GM15510 (cell line): ENCODE data around the gene NPR2.

Experiments used
- POLR2A ChIP-seq: IDR thresholded peaks from 3 replicates; pipeline ENCODE4 v1.6.1; 2011; ENCODE audit warnings: borderline replicate concordance; ENCODE audit not compliant: insufficient read length; ENCODE audit errors: extremely low read depth

NPR2 gene

GRCh38 chr9:35757892-35758275 lies 33.5 kb upstream of the NPR2 start:
- no peak for TF ChIP-seq POLR2A

DNA sequence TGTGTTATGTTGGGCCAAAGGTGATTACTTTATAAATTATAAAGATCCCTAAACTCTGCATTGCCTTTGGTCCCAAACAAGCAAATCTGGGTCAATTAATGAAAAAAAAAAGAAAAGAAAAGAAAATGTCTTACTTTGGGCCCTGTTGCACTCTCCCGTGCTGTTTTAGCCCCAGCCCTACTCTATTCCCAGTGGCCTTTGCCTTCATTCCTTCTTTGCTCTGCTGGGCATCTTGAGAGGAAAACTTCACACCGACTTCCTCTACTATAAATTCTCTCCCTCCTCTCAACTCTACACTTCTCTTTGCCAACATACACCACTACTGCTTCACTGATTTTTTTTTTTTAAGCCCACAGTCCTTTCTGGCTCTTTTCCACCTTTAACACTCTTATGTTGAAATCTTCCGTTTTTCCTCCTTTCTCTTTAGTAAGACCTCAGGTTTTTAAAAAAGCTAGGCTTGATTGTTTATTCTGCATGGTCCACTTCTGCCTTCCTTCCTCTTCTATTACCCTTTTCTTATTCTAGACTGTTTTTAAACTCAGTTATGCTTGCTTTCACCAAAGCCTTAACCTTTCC lies 32.8 kb upstream of the NPR2 start:
- no peak for TF ChIP-seq POLR2A

GRCh38 chr9:35759795-35760194 lies 31.6 kb upstream of the NPR2 start:
- no peak for TF ChIP-seq POLR2A

DNA sequence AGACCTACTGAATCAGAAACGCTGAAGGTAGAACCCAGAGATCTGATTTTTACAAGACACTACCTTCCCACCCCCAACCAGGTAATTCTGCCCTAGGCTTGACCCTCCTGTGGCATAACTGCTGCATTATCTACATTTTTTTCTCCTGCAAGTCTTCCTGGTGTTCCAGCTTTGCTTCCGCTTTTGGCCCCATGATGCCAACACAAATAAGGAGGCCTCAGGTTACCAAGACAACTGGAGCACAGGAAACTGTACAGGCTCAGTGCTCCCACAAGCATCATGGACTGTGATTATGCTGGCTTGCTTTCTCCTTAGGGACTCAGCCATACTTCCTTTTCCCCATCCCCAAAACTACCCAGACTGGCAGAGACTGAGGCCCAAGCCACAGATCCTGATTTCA lies 30.7 kb upstream of the NPR2 start:
- TF ChIP-seq POLR2A = no peak

DNA sequence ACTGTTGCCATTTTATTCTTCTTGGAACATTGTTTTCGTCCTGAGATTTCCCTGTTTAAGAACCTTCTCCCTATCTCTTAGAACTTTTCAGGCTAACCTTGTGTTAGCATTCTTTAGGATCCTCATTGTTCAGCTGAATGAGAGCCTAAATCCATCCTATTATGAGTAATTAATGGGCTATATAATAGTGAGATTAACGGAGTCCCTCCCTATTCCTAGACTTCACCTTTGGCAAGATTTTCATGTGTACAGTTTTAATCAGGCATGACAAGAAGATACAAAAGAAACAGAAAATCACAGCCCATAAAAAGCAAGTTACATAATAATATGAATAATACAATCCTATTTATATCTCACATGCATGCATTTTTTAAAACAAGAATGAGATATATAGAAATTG lies 28.2 kb upstream of the NPR2 start:
- TF ChIP-seq POLR2A = no peak

DNA sequence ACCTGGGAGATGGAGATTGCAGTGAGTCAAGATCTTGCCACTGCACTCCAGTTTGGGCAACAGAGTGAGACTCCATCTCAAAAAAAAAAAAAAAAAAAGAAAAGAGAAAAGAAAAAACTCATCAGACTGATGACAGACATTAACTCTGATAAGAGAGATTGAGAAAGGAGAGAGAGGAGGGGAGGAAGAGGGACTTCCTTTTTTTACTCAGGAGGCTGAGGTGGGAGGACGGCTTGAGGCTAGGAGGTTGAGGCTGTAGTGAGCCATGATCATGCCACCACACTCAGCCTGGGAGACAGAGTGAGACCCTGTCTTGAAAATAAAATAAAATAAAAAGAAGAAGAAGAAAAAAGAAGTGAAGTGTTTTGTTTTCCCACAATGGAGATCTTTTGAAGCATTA lies 27.6 kb upstream of the NPR2 start:
- no peak for TF ChIP-seq POLR2A

GRCh38 chr9:35766997-35767396 lies 24.4 kb upstream of the NPR2 start:
- no peak for TF ChIP-seq POLR2A

DNA sequence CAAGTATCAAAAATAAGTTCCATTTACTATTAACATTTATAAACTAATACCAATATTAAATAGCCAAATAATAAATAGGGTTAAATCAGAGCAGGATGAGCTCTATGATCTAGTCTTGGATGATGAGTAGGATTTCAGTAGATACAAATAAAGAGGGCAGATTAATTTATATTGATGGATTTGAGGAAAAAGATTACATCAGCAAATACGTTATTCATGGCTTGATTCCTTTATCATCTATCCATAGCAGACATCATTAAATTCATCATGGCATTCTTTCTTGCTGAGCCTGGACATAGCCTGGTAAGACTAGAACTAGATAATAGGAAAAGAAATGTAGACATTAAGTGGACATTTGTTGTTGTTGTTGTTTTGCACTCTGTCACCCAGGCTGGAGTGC lies 23.9 kb upstream of the NPR2 start:
- no peak for TF ChIP-seq POLR2A

- no peak for TF ChIP-seq POLR2A
Observed at GRCh38 chr9:35769763-35770162, 21.6 kb upstream of the NPR2 start.

- TF ChIP-seq POLR2A = no peak
Observed at GRCh38 chr9:35771075-35771433, 20.3 kb upstream of the NPR2 start.

DNA sequence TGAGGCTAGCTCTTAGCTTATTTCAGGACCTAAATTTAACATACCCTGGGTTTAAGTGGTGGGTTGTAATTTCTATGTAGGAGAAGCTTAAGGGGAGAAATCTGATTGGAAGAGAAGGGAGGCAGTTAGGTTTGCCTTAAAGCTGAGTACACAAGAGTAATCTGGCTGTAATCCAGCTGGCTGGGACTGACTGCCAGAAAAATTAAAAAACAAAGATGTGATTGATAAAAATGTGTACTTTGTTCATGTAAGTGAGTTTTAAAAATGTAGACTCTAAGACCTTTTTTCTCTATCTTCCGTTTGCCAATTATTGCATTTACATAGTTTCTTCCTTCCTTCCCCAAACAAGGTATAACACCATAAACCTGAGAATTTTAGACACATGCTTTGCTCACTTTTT lies 19.9 kb upstream of the NPR2 start:
- no peak for TF ChIP-seq POLR2A

- TF ChIP-seq POLR2A = no peak
Observed at GRCh38 chr9:35771943-35772342, 19.4 kb upstream of the NPR2 start.

- no peak for TF ChIP-seq POLR2A
Observed at GRCh38 chr9:35774907-35775635, 16.3 kb upstream of the NPR2 start.

GRCh38 chr9:35776018-35776417 lies 15.4 kb upstream of the NPR2 start:
- TF ChIP-seq POLR2A = no peak

DNA sequence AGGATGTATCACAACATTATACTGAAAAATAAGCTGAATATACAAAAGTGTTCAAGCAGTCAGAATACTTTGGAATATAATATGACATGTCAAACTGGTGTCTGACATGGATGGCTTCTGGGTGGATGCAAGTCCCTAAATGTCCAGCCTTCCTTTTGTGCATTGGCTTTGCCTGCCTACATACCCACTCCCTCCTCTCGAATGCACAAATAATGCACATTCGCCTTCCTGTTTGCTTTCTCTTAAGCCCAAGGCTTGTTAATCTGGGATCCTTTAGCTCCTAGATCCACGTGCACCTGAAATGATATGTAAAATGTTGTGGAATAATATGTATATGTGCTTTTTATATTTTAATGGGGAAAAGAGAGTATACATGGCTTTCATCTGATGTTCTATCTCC lies 12.9 kb upstream of the NPR2 start:
- no peak for TF ChIP-seq POLR2A

GRCh38 chr9:35781066-35781465 lies 10.3 kb upstream of the NPR2 start:
- no peak for TF ChIP-seq POLR2A
